Stimulated activated effector memory CD8-positive, alpha-beta T cell treated with anti-CD3 and anti-CD28 coated beads, Interleukin-12 subunit alpha, Interleukin-12 subunit beta, amount 100 ng/mL, for 72 hours (primary cell): ENCODE results near the gene TTC23.

Experiments used
- ATAC-seq: fragments of 150-1000 bp; cut with Tn5 transposase; 2 replicates; pipeline ENCODE4 v1.10.0; 2021
- DNase-seq, 2 donors: peaks; one replicate each; pipeline ENCODE4 v3.0.0; 2021 to 2022; ENCODE audit warnings: low spot score in 2 of 2
- H3K27ac Mint-ChIP-seq: one replicate; pipeline ENCODE4 v1.8.0; 2022; ENCODE audit warnings: mild to moderate bottlenecking, mixed read lengths
- H3K36me3 Mint-ChIP-seq: one replicate; pipeline ENCODE4 v1.8.0; 2022; ENCODE audit warnings: mild to moderate bottlenecking, mixed read lengths
- H3K4me1 Mint-ChIP-seq: one replicate; pipeline ENCODE4 v1.8.0; 2022; ENCODE audit warnings: mixed read lengths
- H3K4me3 Mint-ChIP-seq: one replicate; pipeline ENCODE4 v1.8.0; 2022; ENCODE audit warnings: mild to moderate bottlenecking, mixed read lengths
- H3K9me3 Mint-ChIP-seq: one replicate; pipeline ENCODE4 v1.8.0; 2022; ENCODE audit warnings: mixed read lengths

Gene TTC23

GRCh38 chr15:99249270-99249841 lies at the start of gene TTC23:
TSS of gene TTC23 (minus strand) at chr15:99249581. CDS start at chr15:99228712, 20,869 bp downstream.
- ATAC-seq = no peak

GRCh38 chr15:99296386-99296785 lies 47.0 kb upstream of the TTC23 start:
- Mint-ChIP-seq H3K36me3 (peaks cover 6% of the 10 kb centered on the region), H3K9me3 (no peaks in the 10 kb centered on the region), H3K4me3 (no peak overlapping the region), H3K27ac (no peak overlapping the region), H3K4me1 (no peaks in the 10 kb centered on the region)
- ATAC-seq = no peak
- DNase-seq = no peak

More at GRCh38 chr15:99249270-99249841, at the start of gene TTC23:
- DNase-seq = no peak
- Mint-ChIP-seq H3K4me1 (peaks cover 25% of the 10 kb centered on the region), H3K27ac (no peak within 1 kb of the TSS), H3K4me3 (peak within 1 kb of the TSS; percentile 82), H3K9me3 (no peaks in the 10 kb centered on the region), H3K36me3 (no peaks in the 10 kb centered on the region)

GRCh38 chr15:99295840-99296239 lies 46.5 kb upstream of the TTC23 start:
- DNase-seq (no peak), ATAC-seq (no peak)
- Mint-ChIP-seq H3K36me3 (peaks cover 6% of the 10 kb centered on the region), H3K27ac (no peak overlapping the region), H3K4me1 (no peaks in the 10 kb centered on the region), H3K4me3 (no peak overlapping the region), H3K9me3 (no peaks in the 10 kb centered on the region)

GRCh38 chr15:99291643-99292042 lies 42.3 kb upstream of the TTC23 start:
- no peaks in the 10 kb centered on the region for H3K4me1 Mint-ChIP-seq
- H3K4me3 Mint-ChIP-seq = no peak overlapping the region
- no peaks in the 10 kb centered on the region for H3K9me3 Mint-ChIP-seq
- H3K36me3 Mint-ChIP-seq = peaks cover 6% of the 10 kb centered on the region
- no peak overlapping the region for H3K27ac Mint-ChIP-seq
- DNase-seq = no peak
- no peak for ATAC-seq

- no peaks in the 10 kb centered on the region for H3K9me3 Mint-ChIP-seq
- H3K4me3 Mint-ChIP-seq = no peak overlapping the region
- no peaks in the 10 kb centered on the region for H3K36me3 Mint-ChIP-seq
- DNase-seq = no peak
- H3K27ac Mint-ChIP-seq = no peak overlapping the region
- peak; percentile 42 for ATAC-seq
- peaks cover 17% of the 10 kb centered on the region for H3K4me1 Mint-ChIP-seq
Measured at GRCh38 chr15:99283717-99284116, 34.3 kb upstream of the TTC23 start.

GRCh38 chr15:99282586-99282985 lies 33.2 kb upstream of the TTC23 start:
- Mint-ChIP-seq H3K36me3 (no peaks in the 10 kb centered on the region), H3K4me1 (peaks cover 17% of the 10 kb centered on the region), H3K9me3 (no peaks in the 10 kb centered on the region), H3K4me3 (no peak overlapping the region), H3K27ac (no peak overlapping the region)
- no peak for DNase-seq
- no peak for ATAC-seq

GRCh38 chr15:99282121-99282520 lies 32.7 kb upstream of the TTC23 start:
- H3K27ac Mint-ChIP-seq = no peak overlapping the region
- peaks cover 17% of the 10 kb centered on the region for H3K4me1 Mint-ChIP-seq
- no peak for ATAC-seq
- no peaks in the 10 kb centered on the region for H3K36me3 Mint-ChIP-seq
- no peak for DNase-seq
- no peak overlapping the region for H3K4me3 Mint-ChIP-seq
- H3K9me3 Mint-ChIP-seq = no peaks in the 10 kb centered on the region

GRCh38 chr15:99279827-99280226 lies 30.4 kb upstream of the TTC23 start:
- H3K27ac Mint-ChIP-seq = peak overlapping the region; percentile 57
- peak; percentile 85 for ATAC-seq
- no peak for DNase-seq
- H3K9me3 Mint-ChIP-seq = no peaks in the 10 kb centered on the region
- peak overlapping the region; percentile 31 for H3K4me3 Mint-ChIP-seq
- H3K4me1 Mint-ChIP-seq = peaks cover 15% of the 10 kb centered on the region
- no peaks in the 10 kb centered on the region for H3K36me3 Mint-ChIP-seq

GRCh38 chr15:99279290-99279689 lies 29.9 kb upstream of the TTC23 start:
- Mint-ChIP-seq H3K4me3 (peak overlapping the region; percentile 31), H3K27ac (peak overlapping the region; percentile 57), H3K4me1 (peaks cover 9% of the 10 kb centered on the region), H3K36me3 (no peaks in the 10 kb centered on the region), H3K9me3 (no peaks in the 10 kb centered on the region)
- DNase-seq (no peak), ATAC-seq (peak; percentile 19)

- no peaks in the 10 kb centered on the region for H3K9me3 Mint-ChIP-seq
- DNase-seq (no peak), ATAC-seq (no peak)
- H3K36me3 Mint-ChIP-seq = no peaks in the 10 kb centered on the region
- H3K4me3 Mint-ChIP-seq = no peak overlapping the region
- no peak overlapping the region for H3K27ac Mint-ChIP-seq
- peaks cover 9% of the 10 kb centered on the region for H3K4me1 Mint-ChIP-seq
Measured at GRCh38 chr15:99275525-99276128, 26.2 kb upstream of the TTC23 start.

GRCh38 chr15:99275061-99275460 lies 25.7 kb upstream of the TTC23 start:
- Mint-ChIP-seq H3K4me1 (peaks cover 7% of the 10 kb centered on the region), H3K4me3 (no peak overlapping the region), H3K9me3 (no peaks in the 10 kb centered on the region), H3K36me3 (no peaks in the 10 kb centered on the region), H3K27ac (no peak overlapping the region)
- DNase-seq = no peak
- ATAC-seq = no peak

GRCh38 chr15:99273801-99274200 lies 24.4 kb upstream of the TTC23 start:
- Mint-ChIP-seq H3K9me3 (no peaks in the 10 kb centered on the region), H3K36me3 (no peaks in the 10 kb centered on the region), H3K4me3 (no peak overlapping the region), H3K4me1 (no peaks in the 10 kb centered on the region), H3K27ac (no peak overlapping the region)
- DNase-seq (no peak), ATAC-seq (no peak)

GRCh38 chr15:99268431-99268830 lies 19.1 kb upstream of the TTC23 start:
- DNase-seq (no peak), ATAC-seq (no peak)
- no peak overlapping the region for H3K27ac Mint-ChIP-seq
- no peaks in the 10 kb centered on the region for H3K36me3 Mint-ChIP-seq
- H3K9me3 Mint-ChIP-seq = no peaks in the 10 kb centered on the region
- no peak overlapping the region for H3K4me3 Mint-ChIP-seq
- peaks cover 6% of the 10 kb centered on the region for H3K4me1 Mint-ChIP-seq

- H3K4me1 Mint-ChIP-seq = peaks cover 6% of the 10 kb centered on the region
- H3K4me3 Mint-ChIP-seq = no peak overlapping the region
- no peak for DNase-seq
- ATAC-seq = no peak
- no peak overlapping the region for H3K27ac Mint-ChIP-seq
- H3K36me3 Mint-ChIP-seq = no peaks in the 10 kb centered on the region
- no peaks in the 10 kb centered on the region for H3K9me3 Mint-ChIP-seq
Measured at GRCh38 chr15:99267957-99268356, 18.6 kb upstream of the TTC23 start.

GRCh38 chr15:99265541-99266070 lies 16.2 kb upstream of the TTC23 start:
- H3K36me3 Mint-ChIP-seq = no peaks in the 10 kb centered on the region
- ATAC-seq (no peak), DNase-seq (no peak)
- H3K4me1 Mint-ChIP-seq = peaks cover 6% of the 10 kb centered on the region
- H3K4me3 Mint-ChIP-seq = no peak overlapping the region
- H3K27ac Mint-ChIP-seq = no peak overlapping the region
- H3K9me3 Mint-ChIP-seq = no peaks in the 10 kb centered on the region

- H3K36me3 Mint-ChIP-seq = no peaks in the 10 kb centered on the region
- H3K4me3 Mint-ChIP-seq = no peak overlapping the region
- ATAC-seq (no peak), DNase-seq (no peak)
- H3K4me1 Mint-ChIP-seq = peaks cover 6% of the 10 kb centered on the region
- no peak overlapping the region for H3K27ac Mint-ChIP-seq
- no peaks in the 10 kb centered on the region for H3K9me3 Mint-ChIP-seq
Measured at GRCh38 chr15:99264125-99264524, 14.7 kb upstream of the TTC23 start.
